ENCODE measurements around the gene TTPAL. TPM values are rescaled to one million over a fixed set of nuclear protein-coding genes. Genes with fewer than 3 reads are reported as not detected.

The TTPAL gene
- total and polyA plus RNA-seq, 2 donors (not counting 3 experiments of a cell fraction or from before 2014, with no cell fraction given) = 4.0 to 8.0 TPM

- FAIRE-seq (no peak), DNase-seq (ENCODE audit: low read depth, low spot score) (no peak)
- TF ChIP-seq, protein P1, sequence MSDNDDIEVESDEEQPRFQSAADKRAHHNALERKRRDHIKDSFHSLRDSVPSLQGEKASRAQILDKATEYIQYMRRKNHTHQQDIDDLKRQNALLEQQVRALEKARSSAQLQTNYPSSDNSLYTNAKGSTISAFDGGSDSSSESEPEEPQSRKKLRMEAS (IDR thresholded peaks at IDR 0.05; ENCODE audit: insufficient read depth, insufficient read length) = no peak
- TF ChIP-seq FOS (IDR thresholded peaks at IDR 0.05; ENCODE audit: borderline replicate concordance, insufficient read depth, low read length) (no peak), EZH2 (IDR thresholded peaks at IDR 0.05; ENCODE audit: borderline replicate concordance, low read depth, low read length, severe bottlenecking) (no peak), POLR2A (IDR thresholded peaks at IDR 0.05; ENCODE audit: low read depth, low read length) (no peak), POLR2AphosphoS5 (IDR thresholded peaks at IDR 0.05; ENCODE audit: insufficient read depth, low read depth, low read length) (no peak), MYC (IDR thresholded peaks at IDR 0.05; ENCODE audit: low read depth, low read length) (no peak), JUN (IDR thresholded peaks at IDR 0.05; ENCODE audit: borderline replicate concordance, insufficient read depth, insufficient read length, low read depth) (no peak), CTCF (IDR thresholded peaks at IDR 0.05; ENCODE audit: extremely low read depth in 1 of 2, insufficient read depth in 1 of 2, low read depth in 1 of 2, low read length in 2 of 2) (no peak), GATA2 (IDR thresholded peaks at IDR 0.05; ENCODE audit: insufficient read depth, insufficient read length, low read depth, low read length) (no peak)
- no TSS peak for BruUV-seq (replicated peaks)
- no peak overlapping the region for H3K4me3 ChIP-seq (replicated peaks in 1 of 3; ENCODE audit: insufficient read depth in 1 of 3, low read depth in 1 of 3, low read length in 3 of 3)
- H3K9ac ChIP-seq (replicated peaks; ENCODE audit: extremely low read depth, insufficient read depth, low read length) = no peak overlapping the region
- H3K9me1 ChIP-seq (replicated peaks; ENCODE audit: control insufficient read depth, extremely low read depth, insufficient read depth, low read length) = no peaks in the 10 kb centered on the region
- ChIA-PET POLR2A (no interaction called here), CTCF (no interaction called here)
- H3K27ac ChIP-seq (ENCODE audit: insufficient read depth, low read depth, low read length) = no peak overlapping the region
- no peaks in the 10 kb centered on the region for H3K27me3 ChIP-seq (ENCODE audit: control insufficient read depth in 2 of 2, insufficient read depth in 2 of 2, low read length in 2 of 2)
- dilution Hi-C loops (cut with MboI; ENCODE audit: extremely low pct_ligation_motif_present, low sequenced_read_pairs) = no loop called here
- no peak overlapping the region for H3K4me2 ChIP-seq (ENCODE audit: insufficient read depth, low read length)
- no peaks in the 10 kb centered on the region for H4K20me1 ChIP-seq (replicated peaks; ENCODE audit: control insufficient read depth, extremely low read depth, insufficient read depth, low read length)
- no peaks in the 10 kb centered on the region for H3K79me2 ChIP-seq (ENCODE audit: control insufficient read depth, insufficient read depth, low read length)
- no peaks in the 10 kb centered on the region for H3K4me1 ChIP-seq (ENCODE audit: control insufficient read depth, extremely low read depth, insufficient read depth, low read length)
- no peak overlapping the region for H2AFZ ChIP-seq (ENCODE audit: low read depth, low read length)
- intact Hi-C loops (cut with micrococcal nuclease) = no loop called here
- no peaks in the 10 kb centered on the region for H3K9me3 ChIP-seq (replicated peaks; ENCODE audit: control insufficient read depth, insufficient read depth, low read length)
- peaks cover 0 to 7% of the 10 kb centered on the region in 2 experiments for H3K36me3 ChIP-seq (ENCODE audit: control insufficient read depth in 2 of 2, extremely low read depth in 1 of 2, insufficient read depth in 2 of 2, low read length in 2 of 2)
Observed at GRCh38 chr20:44483112-44483511, 7.4 kb downstream of the TTPAL start.

All from endothelial cell of umbilical vein (primary cell).